Subcutaneous adipose tissue (tissue), 4 donors: ENCODE data around the gene MAPRE2. TPM values are rescaled to one million over a fixed set of nuclear protein-coding genes. Genes with fewer than 3 reads are reported as not detected.

Experiments used
- total RNA-seq, 4 donors: library from RNA; depleted of rRNA; stranded (reverse); fragments of >200 nt; gene quantifications; one replicate each; pipeline ENCODE4 v1.1.0, GENCODE V29; 2016
- TF ChIP-seq, protein P1 (sequence below): fragments of 450-650 bp; IDR thresholded peaks from one replicate; pipeline ENCODE4 v1.5.1; 2016; ENCODE audit warnings: low read depth, mild to moderate bottlenecking, control low read depth, antibody characterized with exemption, moderate library complexity

Gene MAPRE2
- total RNA-seq, 4 donors from 2014 or later = 11.9 to 27.6 (median 21.2) TPM

DNA sequence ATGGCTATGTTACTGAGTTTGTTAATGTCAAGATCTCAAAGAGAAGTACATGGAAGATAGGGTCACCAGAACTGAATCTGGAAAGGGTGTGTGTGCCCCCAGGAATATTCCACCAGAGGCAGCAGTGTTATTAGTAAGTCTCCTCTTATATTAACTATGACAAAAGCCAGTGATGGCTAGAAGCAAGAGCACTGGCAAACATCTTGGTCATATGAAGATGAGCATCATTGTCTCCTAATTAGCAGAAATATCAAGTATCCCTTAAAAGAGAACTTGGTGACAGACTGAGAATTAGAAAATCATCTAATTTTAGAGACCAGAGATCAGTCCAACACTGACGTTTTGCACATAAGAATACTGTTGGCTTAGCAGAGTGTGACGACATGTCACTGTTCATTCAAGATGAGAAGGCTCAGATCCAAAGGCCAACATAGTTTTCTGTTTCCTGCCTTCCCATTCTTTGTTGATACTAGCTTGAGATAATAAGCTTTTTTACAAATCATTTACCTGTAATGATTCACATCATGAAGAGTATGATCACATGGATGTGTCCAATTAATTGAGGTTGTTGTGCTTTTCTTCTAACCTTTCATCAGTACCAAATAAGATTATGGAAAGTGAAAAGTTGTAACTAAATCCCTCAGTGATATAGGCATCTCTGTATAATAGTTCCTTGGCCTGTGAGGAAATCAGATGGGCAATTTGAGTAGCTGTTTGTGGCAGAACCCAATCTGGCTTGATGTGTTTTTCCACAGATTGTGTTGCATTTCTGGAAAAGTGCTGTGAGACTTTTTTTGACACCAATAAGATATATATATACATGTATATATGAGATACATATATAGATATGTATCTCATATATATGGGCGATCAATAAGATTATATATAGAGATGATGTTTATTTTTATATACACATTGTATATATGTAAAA, 44.5 kb downstream of the MAPRE2 start:
- TF ChIP-seq, protein P1, sequence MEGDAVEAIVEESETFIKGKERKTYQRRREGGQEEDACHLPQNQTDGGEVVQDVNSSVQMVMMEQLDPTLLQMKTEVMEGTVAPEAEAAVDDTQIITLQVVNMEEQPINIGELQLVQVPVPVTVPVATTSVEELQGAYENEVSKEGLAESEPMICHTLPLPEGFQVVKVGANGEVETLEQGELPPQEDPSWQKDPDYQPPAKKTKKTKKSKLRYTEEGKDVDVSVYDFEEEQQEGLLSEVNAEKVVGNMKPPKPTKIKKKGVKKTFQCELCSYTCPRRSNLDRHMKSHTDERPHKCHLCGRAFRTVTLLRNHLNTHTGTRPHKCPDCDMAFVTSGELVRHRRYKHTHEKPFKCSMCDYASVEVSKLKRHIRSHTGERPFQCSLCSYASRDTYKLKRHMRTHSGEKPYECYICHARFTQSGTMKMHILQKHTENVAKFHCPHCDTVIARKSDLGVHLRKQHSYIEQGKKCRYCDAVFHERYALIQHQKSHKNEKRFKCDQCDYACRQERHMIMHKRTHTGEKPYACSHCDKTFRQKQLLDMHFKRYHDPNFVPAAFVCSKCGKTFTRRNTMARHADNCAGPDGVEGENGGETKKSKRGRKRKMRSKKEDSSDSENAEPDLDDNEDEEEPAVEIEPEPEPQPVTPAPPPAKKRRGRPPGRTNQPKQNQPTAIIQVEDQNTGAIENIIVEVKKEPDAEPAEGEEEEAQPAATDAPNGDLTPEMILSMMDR = no peak

DNA sequence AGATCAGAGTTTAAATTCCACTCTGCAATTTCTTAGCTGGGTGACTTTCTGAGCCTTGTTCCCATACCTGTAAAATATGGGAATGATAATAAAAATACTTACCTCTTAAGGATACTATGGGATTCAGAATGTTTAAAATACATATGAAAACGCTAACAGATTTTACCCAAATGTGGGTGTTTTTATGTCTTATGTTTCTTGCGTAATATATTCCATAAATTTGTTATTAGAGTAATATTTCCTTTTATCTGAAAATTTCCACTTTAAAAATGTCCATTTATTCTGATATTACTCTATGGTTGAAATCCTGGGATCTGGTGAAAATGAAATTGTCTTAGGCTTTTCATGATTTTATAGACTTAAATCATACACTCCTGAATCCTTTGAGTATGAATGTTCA, 45.5 kb downstream of the MAPRE2 start:
- TF ChIP-seq, protein P1 = no peak

DNA sequence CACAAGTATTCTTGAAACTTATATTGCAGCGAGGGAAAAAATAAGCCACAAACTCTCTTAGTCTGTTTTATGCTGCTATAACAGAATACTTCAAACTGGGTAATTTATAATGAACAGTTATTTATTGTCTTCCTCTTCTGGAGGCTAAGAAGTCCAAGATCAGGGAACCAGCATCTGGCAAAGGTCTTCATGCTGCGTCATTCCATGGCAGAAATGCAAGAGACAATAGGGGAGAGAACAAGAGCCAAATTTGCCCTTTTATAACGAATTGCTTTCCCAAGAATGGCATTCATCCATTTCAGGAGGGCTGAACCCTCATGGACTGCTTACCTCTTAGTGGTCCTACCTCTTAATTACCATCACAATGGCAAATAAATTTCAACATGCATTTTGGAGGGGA, 46.5 kb downstream of the MAPRE2 start:
- TF ChIP-seq, protein P1 = no peak

DNA sequence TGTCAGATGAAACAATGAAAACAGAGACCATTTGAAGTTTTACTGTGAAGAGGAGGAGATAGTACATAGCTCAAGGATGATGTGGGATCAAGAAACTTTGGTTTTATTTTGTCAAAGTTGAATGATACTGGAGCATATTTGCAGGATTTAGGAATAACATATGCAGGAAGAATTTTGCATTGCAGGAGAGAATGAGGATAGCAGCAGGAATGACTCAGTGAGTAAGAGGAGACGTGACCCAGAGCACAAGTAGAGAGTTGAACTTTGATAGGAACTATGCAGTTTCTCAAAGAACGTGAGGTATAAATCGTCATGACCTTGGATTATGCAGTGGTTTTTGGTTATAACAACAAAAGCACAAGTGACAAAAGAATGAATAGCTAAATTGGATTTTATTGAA, 47.7 kb downstream of the MAPRE2 start:
- TF ChIP-seq, protein P1 = no peak

DNA sequence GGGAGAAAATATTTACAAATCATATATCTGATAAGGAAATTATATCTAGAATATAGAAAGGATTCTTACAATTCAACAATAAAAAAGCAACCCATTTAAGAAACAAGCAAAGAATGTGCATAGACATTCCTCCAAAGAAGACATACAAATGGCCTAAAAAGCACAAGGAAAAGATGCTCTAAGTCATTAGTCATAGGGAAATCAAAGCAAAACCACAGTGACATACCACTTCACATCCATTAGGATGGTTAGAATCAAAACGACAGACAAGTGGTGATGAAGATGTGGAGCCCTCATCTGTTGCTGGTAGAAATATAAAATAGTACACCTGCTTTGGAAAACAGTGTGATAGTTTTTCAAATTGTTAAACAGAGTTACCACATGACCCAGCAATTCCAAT, 48.2 kb downstream of the MAPRE2 start:
- TF ChIP-seq, protein P1 = no peak

DNA sequence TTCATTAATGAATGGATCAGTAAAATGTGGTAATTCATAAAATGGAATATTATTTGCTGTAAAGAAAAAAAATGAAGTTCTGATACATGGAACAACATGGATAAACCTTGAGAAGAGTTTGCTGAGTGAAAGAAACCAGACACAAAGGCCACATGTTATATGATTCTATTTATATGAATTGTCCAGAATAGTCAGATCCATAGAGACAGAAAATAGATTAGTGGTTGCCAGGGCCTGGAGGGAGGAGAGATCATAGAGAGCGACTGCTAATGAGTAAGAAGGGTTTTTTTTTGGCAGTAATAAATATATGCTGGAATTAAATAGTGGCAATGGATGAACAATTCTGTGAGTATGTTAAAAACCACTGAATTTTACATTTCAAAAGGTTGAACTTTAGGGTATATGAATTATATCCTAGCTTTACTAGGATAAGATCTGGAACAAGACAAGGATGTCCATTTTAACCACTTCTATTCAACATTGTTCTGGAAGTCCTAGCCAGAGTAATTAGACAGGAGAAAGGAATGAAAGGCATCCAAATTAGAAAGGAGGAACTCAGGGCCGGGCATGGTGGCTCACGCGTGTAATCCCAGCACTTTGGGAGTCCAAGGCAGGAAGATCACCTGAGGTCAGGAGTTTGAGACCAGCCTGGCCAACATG, 48.8 kb downstream of the MAPRE2 start:
- TF ChIP-seq, protein P1 = no peak

DNA sequence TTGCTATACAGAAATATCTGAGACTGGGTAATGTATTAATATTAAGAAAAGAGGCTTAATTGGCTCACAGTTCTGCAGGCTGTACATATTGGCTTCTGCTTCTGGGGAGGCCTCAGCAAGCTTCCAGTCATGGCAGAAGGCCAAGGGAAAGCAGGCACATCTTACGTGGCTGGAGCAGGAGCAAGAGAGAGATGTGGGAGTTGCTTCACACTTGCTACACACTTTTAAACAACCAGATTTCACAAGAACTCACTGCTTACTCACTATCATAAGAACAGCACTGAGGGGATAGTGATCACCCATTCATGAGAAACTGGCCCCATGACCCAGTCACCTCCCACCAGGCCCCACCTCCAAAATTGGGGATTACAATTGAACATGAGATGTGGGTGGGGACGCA, 50.6 kb downstream of the MAPRE2 start:
- TF ChIP-seq, protein P1 = no peak
